ENCODE data around the gene ASB10.

ASB10 gene

DNA sequence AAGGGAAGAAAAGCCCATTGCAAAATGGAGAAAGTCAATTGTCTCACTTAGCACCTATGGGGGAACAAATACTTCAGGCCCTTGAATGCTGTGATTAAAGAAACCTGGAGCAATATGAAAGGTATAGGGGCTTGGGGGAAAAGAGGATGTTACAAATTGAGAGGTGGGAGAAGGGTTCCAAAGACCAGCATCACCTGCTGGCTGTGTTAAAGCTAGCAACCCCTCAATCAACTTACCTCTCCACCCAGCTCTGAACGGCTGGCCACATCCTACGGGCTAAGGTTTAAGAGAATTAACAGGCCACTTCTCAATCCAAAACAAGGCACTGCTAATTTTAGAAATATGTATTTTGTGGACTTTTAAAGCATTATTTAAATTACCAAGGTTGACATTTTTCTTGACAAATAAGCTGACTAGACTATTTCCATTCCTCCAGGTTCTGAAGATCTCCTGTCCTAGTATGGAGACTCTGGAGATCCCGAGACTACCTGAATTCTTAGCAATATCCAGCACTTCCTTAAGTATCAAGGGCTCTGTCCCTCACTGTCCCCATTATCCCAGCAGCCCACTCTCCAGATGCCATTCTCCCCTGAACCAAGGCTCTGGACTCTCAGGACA is 24.2 kb upstream of the ASB10 start:
- DNase-seq (ENCODE audit: low read depth in 1 of 2, low spot score in 1 of 2), result no peak

DNA sequence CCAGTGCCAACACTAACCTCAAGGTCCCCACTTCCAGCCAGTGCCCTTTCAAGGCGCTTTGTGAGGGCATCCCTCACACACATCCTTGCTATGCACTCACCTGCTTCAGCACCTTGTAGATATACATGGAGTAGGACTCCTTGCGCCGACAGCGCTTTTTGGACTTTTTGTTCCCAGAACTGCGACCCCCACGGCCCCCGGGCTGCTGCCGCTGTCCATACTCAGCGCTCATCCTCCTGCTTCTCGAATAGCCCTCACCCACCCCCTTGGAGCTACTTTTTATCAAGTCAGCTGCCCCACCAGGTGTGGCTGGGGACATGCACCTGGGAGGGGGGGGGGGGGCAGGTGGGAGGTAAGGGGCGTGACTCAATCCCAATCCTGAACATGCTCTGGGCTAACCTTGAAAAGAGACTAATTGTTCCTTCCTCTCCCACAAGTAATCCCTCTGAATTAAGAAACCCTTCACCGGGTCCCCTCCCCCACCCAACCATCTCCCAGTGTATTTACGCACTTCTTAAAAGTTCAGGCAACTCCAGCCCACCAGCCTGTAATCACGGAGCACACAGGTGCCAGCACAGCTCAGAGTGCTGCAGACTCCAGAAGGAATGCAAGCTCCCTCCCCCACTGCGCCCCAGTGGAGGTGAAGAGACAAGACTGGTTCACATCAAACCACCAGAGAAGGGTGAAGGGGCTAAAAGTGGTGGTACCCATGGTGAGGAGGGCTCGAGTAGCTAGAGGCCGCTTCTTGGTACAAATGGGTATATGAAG is 23.2 kb upstream of the ASB10 start, which contains the start of gene H2BK1:
Gene H2BK1, minus strand, starts transcription at position 402 of the 768 bp plus-strand sequence. Its CDS starts 170 bp downstream, at position 232.
- DNase-seq (ENCODE audit: low read depth in 1 of 2, low spot score in 1 of 2), result no peak

DNA sequence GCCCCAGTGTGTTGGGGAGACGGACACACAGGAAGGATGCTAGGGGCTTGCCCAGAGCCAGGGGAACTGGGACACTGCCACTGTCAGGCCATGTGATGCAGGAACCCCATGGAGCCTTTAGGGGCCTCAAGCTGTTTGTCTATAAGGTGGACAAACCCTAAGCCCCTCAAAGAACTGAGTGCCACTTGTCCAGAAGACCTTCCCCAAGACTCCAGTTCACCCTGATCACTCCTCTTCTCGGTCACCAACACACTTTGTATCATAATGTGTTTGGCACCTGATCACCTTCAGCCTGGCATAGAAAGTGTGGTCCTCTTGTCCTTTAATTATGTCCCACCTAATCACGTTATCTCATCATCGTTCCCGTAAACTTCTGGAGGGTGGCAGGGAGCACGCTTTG is 22.5 kb upstream of the ASB10 start:
- no peak for DNase-seq (ENCODE audit: low read depth in 1 of 2, low spot score in 1 of 2)

- no peak for DNase-seq (ENCODE audit: low read depth in 1 of 2, low spot score in 1 of 2)
Observed at GRCh38 chr7:151208253-151208862, 21.3 kb upstream of the ASB10 start.

GRCh38 chr7:151207804-151208203 is 20.8 kb upstream of the ASB10 start:
- no peak for DNase-seq (ENCODE audit: low read depth in 1 of 2, low spot score in 1 of 2)

GRCh38 chr7:151207315-151207714 is 20.3 kb upstream of the ASB10 start:
- no peak for DNase-seq (ENCODE audit: low read depth in 1 of 2, low spot score in 1 of 2)

DNA sequence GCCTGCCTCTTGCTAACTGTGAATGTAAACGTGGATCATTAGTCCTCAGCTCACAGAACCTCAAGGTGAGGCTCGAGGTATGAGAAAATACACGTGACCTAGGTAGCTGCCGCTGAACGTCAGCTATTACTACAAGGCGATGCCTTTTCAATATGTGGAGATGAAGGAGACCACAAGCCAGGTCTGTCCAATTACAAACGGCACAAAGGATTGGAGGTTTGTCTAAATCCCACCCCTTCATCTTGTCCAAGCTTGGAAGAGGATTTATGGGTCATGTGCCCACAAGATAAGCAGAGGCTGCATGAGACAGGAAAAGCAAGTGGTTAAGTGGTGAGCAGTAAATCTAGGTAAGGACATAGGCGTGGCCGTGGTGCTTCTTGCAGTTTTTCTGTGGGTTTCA is 19.9 kb upstream of the ASB10 start:
- DNase-seq (ENCODE audit: low read depth in 1 of 2, low spot score in 1 of 2), result no peak

DNA sequence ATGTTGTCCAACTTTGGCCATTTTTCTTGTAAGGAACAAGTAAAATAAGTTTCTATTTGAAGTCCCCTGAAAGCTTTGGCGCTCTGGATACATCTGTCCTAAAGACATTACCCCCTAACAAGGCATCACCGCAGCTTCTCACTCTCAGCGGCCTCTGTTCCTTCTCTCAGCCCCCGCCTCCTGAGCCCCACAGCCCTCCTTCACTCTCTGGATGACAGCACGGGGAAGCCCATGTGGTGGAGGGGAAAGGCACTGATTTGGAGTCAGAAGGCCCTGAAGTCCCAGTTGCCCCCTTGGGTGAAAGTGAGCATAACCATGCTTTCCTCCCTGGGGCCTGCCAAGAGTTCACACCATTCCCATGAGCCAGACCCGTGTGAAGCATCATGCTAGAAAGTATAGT is 18.7 kb upstream of the ASB10 start:
- no peak for DNase-seq (ENCODE audit: low read depth in 1 of 2, low spot score in 1 of 2)

- DNase-seq (ENCODE audit: low read depth in 1 of 2, low spot score in 1 of 2), result no peak
Observed at GRCh38 chr7:151204383-151205032, 17.5 kb upstream of the ASB10 start.

DNA sequence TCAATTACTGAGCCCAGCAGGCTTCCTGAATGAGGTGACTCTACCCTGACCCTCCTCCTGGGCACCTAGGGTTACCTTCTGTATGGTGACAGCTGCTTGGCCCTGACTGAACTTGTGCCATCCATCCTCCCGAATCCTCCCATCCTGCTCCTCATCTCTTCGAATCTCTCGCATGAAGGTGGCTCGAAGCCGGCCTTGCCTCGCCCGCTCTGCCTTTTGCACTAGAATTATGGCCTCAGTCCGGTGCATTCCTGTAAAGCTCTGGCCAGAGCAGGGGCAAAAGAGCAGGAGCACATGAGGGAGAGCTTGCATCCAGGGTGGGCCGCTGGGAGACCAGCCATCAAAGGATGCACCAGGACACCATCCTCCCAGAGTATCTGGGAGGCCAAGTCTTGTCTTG is 15.8 kb upstream of the ASB10 start:
- no peak for DNase-seq (ENCODE audit: low read depth in 1 of 2, low spot score in 1 of 2)

DNA sequence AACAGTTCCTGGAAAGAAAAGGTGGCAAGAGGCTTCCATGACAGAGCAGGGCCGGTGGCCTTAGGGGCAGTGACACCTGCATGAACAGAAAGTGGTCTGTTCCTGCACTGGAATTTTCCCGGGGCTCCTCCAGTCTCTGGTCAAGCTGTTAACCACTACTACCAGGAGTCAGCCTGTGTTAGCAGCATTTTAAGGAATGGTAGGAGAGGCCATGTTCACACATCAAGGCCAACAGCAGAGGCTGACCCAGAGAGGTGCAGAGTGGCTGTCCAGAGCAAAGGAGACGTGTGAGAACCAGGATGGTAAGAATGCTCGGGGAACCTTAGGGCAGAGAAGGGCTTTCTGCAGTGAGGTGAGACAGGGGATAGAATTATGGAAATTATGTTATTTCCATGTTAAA is 14.7 kb upstream of the ASB10 start:
- DNase-seq (ENCODE audit: low read depth in 1 of 2, low spot score in 1 of 2), result no peak

DNA sequence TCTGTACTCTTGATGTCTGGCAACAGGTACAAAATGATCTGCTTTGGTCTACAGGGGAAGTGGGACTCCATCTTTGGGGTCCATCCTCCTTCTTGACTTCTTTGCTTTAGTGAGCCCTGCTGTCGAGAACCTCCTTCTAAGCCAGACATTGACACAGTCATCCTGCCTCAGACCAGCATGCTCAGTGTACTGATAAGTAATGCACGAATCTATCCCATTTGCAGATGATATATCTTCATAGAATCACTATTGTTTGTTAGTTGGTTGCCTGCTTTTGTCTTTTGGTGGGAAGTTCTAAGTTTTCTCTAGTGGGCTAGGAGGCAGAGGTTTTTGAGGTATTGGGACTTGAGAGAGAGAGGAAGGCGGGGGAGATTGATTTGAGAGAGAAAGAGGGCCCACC is 14.3 kb upstream of the ASB10 start:
- DNase-seq (ENCODE audit: low read depth in 1 of 2, low spot score in 1 of 2), result no peak

DNA sequence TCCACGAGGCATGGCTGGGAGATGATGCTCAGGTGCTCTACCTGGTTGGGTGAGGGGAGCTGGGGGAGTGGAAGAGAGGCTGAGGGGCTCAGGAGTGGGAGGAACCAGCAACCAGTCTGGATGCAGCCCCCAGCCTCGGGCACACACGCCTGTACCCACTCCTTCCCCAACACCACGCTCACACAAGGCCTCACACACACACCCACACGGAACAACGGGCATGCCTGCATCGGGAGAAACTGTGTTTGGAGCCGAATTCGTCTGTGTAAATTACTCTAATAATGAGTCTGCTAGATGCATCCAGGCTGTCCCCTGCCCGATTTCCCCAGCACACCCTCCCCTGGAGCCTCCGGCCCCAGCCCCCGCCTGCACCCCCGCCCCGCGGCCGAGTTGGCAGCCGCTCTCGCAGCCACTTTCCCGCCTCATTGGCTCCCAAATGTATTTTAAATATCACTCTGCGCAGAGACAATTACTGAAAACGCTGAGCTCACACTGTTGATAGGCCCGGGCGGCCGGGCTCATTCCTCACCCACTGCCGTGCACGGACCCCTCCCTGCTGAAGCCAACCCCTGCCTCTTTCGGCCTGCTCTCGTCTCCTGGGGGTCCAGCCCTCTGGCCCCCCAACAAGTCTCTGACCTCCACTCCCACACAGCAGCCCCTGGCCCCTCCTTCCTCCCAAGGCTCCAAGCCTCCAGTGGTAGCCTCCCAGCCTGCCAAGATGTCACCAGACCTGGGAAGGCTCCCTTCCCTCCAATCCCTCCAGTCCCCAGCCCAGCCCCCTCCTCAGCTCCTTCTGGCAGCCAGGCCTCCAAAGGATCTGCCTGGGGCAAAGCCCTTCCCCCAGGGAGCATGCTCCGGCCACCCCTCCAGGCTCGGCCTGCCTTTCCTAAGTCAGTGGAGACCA is 12.1 kb upstream of the ASB10 start:
- DNase-seq (ENCODE audit: low read depth in 1 of 2, low spot score in 1 of 2), result no peak

DNA sequence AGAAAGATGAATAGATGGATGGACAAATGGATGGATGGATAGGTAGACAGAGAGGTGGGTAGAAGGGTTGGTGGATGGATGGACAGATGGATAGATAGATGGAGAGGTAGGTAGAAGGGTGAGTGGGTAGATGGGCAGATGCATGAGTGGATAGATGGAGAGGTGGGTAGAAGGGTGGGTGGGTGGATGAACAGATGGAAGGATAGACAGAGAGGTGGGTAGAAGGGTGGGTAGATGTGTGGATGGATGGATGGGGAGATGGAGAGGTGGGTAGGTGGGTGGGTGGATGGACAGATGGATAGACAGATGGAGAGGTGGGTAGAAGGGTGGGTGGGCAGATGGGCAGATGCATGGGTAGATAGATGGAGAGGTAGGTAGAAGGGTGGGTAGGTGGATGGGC is 10.9 kb upstream of the ASB10 start:
- no peak for DNase-seq (ENCODE audit: low read depth in 1 of 2, low spot score in 1 of 2)

DNA sequence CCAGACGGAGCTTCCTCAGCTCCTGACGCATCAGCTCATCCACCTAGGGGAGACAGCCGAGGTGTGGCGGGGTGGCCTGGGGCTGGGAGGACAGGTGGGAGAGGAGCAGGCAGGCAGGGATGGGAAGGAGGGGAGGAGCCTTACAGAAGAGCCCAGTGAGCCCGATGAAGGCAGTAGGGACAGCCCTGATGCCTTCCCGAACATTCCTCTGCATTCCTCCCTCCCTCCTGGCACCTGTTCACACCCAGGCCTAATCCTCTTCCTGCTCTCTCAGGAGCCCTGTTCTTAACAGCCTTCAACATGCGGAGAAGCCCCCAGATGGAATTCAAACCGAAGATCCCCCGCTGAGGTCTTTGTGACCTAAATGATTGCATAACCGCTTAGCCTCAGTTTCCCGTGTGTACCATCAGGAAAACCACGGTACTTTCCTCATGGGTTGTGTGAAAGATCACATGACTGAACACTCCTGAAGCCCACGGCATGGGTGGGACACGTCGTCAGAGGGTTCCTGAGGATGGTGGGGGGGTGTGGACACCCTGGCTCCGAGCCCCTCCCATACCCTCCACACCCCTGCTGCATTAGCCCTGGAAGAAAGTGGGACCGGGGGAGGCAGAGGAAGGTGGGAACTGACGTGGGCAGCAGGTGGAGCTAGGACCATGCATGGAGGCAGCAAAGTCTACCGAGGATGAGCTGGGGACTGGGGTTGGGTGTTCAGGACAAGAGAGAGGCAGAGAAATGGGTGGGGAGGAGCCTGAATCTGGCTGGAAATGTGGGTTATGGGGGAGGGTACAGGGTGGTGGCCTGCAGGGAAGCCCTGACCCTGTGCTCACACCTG is 8.8 kb upstream of the ASB10 start:
- no peak for DNase-seq (ENCODE audit: low read depth in 1 of 2, low spot score in 1 of 2)

GRCh38 chr7:151194188-151194587 is 7.1 kb upstream of the ASB10 start:
- DNase-seq (ENCODE audit: low read depth in 1 of 2, low spot score in 1 of 2), result no peak

GRCh38 chr7:151193203-151193978 is 6.3 kb upstream of the ASB10 start:
- no peak for DNase-seq (ENCODE audit: low read depth in 1 of 2, low spot score in 1 of 2)

DNA sequence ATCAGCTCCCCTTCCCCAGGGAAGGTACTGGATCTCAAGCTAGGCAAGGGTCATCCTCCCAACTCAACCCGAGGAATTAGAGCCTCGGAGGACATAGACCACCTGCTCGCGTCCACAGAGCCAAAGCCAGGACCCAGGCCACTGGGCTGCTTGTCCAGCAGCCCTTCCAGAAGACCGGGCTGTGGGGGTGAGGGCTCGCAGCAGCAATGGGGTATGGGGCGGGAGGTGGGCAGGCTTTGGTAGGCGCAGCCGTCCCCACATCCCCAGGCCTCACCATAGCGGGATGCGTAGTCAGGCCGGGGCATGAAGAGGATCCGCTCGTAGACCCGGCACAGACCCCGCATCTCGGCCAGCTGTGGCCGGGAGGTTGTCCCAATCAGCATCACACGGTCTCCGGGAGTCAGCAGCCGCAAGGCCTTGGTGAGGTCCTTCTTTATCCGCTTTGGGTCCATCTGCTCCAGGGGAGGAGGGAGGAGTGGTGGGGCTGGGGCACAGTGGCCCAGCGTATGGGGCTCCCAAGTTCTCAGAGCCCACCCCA is 5.0 kb upstream of the ASB10 start:
- no peak for DNase-seq (ENCODE audit: low read depth in 1 of 2, low spot score in 1 of 2)

- no peak for DNase-seq (ENCODE audit: low read depth in 1 of 2, low spot score in 1 of 2)
Observed at GRCh38 chr7:151191544-151191943, 4.5 kb upstream of the ASB10 start.
